CD8-positive, alpha-beta memory T cell (primary cell): ENCODE results near the gene GBA2. TPM values are rescaled to one million over a fixed set of nuclear protein-coding genes. Genes with fewer than 3 reads are reported as not detected.

Source experiments
- CTCF ChIA-PET: fragments of 350-600 bp; sonication (Branson Sonifier 250); formaldehyde crosslinking; loops from one replicate; lab custom pipeline; 2021; ENCODE audit warnings: antibody characterized with exemption; lab: Charles Lee
- POLR2A ChIA-PET: fragments of 350-600 bp; sonication (Branson Sonifier 250); formaldehyde crosslinking; loops from one replicate; lab custom pipeline; 2021; ENCODE audit warnings: antibody characterized with exemption; lab: Charles Lee
- DNase-seq, 5 donors: peaks; one replicate each; pipeline versions ENCODE4 v3.0.0 to v3.0.0-alpha.2; 2020 to 2022; ENCODE audit warnings: mixed read lengths in 1 of 5
- H3K27ac ChIP-seq: one replicate; pipeline ENCODE4 v1.7.0; 2013; ENCODE audit warnings: low read depth, mild to moderate bottlenecking, low read length, moderate library complexity
- H3K27me3 ChIP-seq: 2 replicates; pipeline ENCODE4 v1.7.0; 2013; ENCODE audit warnings: low read length, mild to moderate bottlenecking; ENCODE audit not compliant: insufficient read depth, poor library complexity, severe bottlenecking
- H3K36me3 ChIP-seq: 2 replicates; pipeline ENCODE4 v1.7.0; 2013; ENCODE audit warnings: mild to moderate bottlenecking, low read length, moderate library complexity; ENCODE audit not compliant: insufficient read depth
- H3K4me1 ChIP-seq: 2 replicates; pipeline ENCODE4 v1.7.0; 2013; ENCODE audit warnings: mild to moderate bottlenecking, low read length, moderate library complexity; ENCODE audit not compliant: insufficient read depth
- H3K4me3 ChIP-seq: 2 replicates; pipeline ENCODE4 v1.7.0; 2013; ENCODE audit warnings: mild to moderate bottlenecking, low read length
- H3K9me3 ChIP-seq: 2 replicates; pipeline ENCODE4 v1.7.0; 2013; ENCODE audit warnings: mild to moderate bottlenecking, low read length
- H3K27ac Mint-ChIP-seq, 8 donors: one replicate each; pipeline ENCODE4 v1.8.0; 2020 to 2021; ENCODE audit warnings: mixed read lengths in 8 of 8, mild to moderate bottlenecking in 6 of 8, inconsistent platforms in 3 of 8, moderate library complexity in 3 of 8
- H3K27me3 Mint-ChIP-seq, 2 donors: one replicate each; pipeline ENCODE4 v1.8.0; 2020 to 2021; ENCODE audit warnings: mixed read lengths in 2 of 2, mild to moderate bottlenecking in 1 of 2, moderate library complexity in 1 of 2
- H3K36me3 Mint-ChIP-seq, 3 donors: one replicate each; pipeline ENCODE4 v1.8.0; 2020 to 2021; ENCODE audit warnings: mixed read lengths in 3 of 3, inconsistent platforms in 1 of 3, mild to moderate bottlenecking in 1 of 3
- H3K4me1 Mint-ChIP-seq, 3 donors: one replicate each; pipeline ENCODE4 v1.8.0; 2020 to 2021; ENCODE audit warnings: mixed read lengths in 3 of 3, inconsistent platforms in 1 of 3, mild to moderate bottlenecking in 1 of 3
- H3K4me3 Mint-ChIP-seq, 7 donors: one replicate each; pipeline ENCODE4 v1.8.0; 2020 to 2021; ENCODE audit warnings: mixed read lengths in 7 of 7, mild to moderate bottlenecking in 6 of 7, moderate library complexity in 4 of 7, inconsistent platforms in 2 of 7
- H3K9me3 Mint-ChIP-seq, 5 donors: one replicate each; pipeline ENCODE4 v1.8.0; 2020 to 2022; ENCODE audit warnings: mixed read lengths in 5 of 5, mild to moderate bottlenecking in 3 of 5, moderate library complexity in 2 of 5, inconsistent platforms in 1 of 5
- polyA plus RNA-seq: library from polyadenylated mRNA; unstranded; fragments of 300-500 nt; fragmentation: Illumina TruSeq; gene quantifications from one replicate; pipeline ENCODE4 v1.2.3, GENCODE V29; 2021
- total RNA-seq, 2 experiments: library from RNA; stranded (reverse); gene quantifications; one replicate each; pipeline ENCODE4 v1.2.3, GENCODE V29; 2021

The GBA2 gene
- total and polyA plus RNA-seq, 3 experiments from 2014 or later: 30.7 to 42.0 (median 41.8) TPM

DNA sequence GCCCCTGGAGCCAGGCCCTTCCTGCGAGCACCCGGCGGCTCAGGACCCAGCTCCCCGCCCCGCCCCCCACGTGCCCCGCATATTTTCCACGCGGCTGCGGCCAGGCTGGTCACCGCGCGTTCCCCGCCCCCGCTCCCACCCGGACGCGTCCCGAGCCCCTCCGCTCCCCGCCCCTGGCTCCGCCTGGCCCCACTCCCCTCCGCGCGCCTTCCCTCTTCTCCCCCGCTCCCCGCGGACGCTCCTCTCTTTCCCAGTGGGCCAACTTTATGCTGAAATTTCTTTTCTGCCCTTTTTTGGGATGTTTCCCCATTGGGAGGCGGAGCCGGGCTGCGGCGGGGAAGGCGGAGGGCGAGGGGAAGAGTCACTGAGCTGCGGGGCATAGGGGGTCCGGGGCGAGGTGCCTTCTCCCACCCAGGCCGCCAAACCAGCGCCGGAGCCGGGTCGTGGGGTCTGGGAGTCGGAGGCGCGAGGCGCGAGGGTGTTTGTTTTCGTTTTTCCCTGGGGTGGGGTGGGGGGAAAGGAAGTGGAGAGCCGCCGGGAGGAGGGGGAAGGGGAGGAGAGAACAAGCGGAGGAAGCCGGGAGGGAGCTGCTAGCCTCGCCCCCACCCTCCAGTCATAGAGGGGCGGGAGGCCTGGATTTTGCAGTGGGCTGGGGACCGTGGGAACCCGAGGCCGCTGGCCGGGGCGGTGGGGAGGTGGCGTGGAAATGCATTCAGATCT lies 58.3 kb downstream of the GBA2 start:
- Histone ChIP-seq H3K36me3 (no peaks in the 10 kb centered on the region), H3K9me3 (no peaks in the 10 kb centered on the region), H3K27ac (peak overlapping the region; percentile 51), H3K27me3 (no peaks in the 10 kb centered on the region), H3K4me1 (peaks cover 6% of the 10 kb centered on the region), H3K4me3 (peak overlapping the region; percentile 67)
- Mint-ChIP-seq H3K36me3 (no peaks in the 10 kb centered on the region), H3K9me3 (no peaks in the 10 kb centered on the region), H3K4me3 (peak overlapping the region; percentile 83 to 99 (median 89)), H3K27me3 (no peaks in the 10 kb centered on the region), H3K4me1 (peaks cover 10 to 28% (median 18%) of the 10 kb centered on the region in 3 donors), H3K27ac (peak overlapping the region; percentile 15 to 93 (median 83))
- DNase-seq: peak; percentile 16 to 55 (median 23)
- POLR2A ChIA-PET: interaction anchor here (0.6 to 1.3 kb wide), 5 partner anchors 31 to 97 kb away, joined by 3 to 6 read pairs (median 4); partner anchors contain the start of genes CCDC107, CD72 and RMRP
- CTCF ChIA-PET: interaction anchor here (1.1 to 8.6 kb wide), 9 partner anchors 21 to 86 kb away, joined by 3 to 87 read pairs (median 3); partner anchors contain the start of genes CCDC107, CREB3, RMRP and TESK1

GRCh38 chr9:35690294-35690613 lies 58.8 kb downstream of the GBA2 start:
- ChIA-PET POLR2A (interaction anchor here (0.7 to 1.3 kb wide), 4 partner anchors 31 to 73 kb away, joined by 3 to 6 read pairs (median 4); partner anchors contain the start of genes CCDC107, CD72 and RMRP), CTCF (interaction anchor here (1.5 to 2.6 kb wide), 3 partner anchors 33 to 85 kb away, joined by 3 to 12 read pairs (median 3); partner anchors contain the start of genes CCDC107, RMRP and TESK1)
- no peaks in the 10 kb centered on the region for H3K27me3 ChIP-seq
- Mint-ChIP-seq H3K9me3 (no peaks in the 10 kb centered on the region), H3K36me3 (no peaks in the 10 kb centered on the region), H3K4me1 (peaks cover 10 to 28% (median 18%) of the 10 kb centered on the region in 3 donors), H3K27me3 (no peaks in the 10 kb centered on the region), H3K27ac (peak overlapping the region in 3 of 8 donors; percentile 66 to 94 (median 79)), H3K4me3 (peak overlapping the region; percentile 73 to 97 (median 88))
- no peaks in the 10 kb centered on the region for H3K36me3 ChIP-seq
- H3K4me3 ChIP-seq: peak overlapping the region; percentile 28
- H3K9me3 ChIP-seq: no peaks in the 10 kb centered on the region
- DNase-seq: no peak
- H3K4me1 ChIP-seq: peaks cover 6% of the 10 kb centered on the region
- H3K27ac ChIP-seq: no peak overlapping the region

GRCh38 chr9:35689542-35690293 lies 59.3 kb downstream of the GBA2 start, which contains the start of gene TPM2:
Gene TPM2, minus strand, starts transcription at chr9:35689925. Its CDS starts 108 bp downstream, at chr9:35689817.
- no peaks in the 10 kb centered on the region for H3K27me3 ChIP-seq
- H3K4me1 ChIP-seq: peaks cover 6% of the 10 kb centered on the region
- POLR2A ChIA-PET: interaction anchor here (1.2 to 1.3 kb wide), 3 partner anchors 32 to 72 kb away, joined by 3 to 6 read pairs (median 3); partner anchors contain the start of genes CCDC107, CD72 and RMRP
- H3K27ac Mint-ChIP-seq: peak within 1 kb of the TSS; percentile 15 to 94 (median 71)
- H3K27me3 Mint-ChIP-seq: no peaks in the 10 kb centered on the region
- H3K27ac ChIP-seq: peak within 1 kb of the TSS; percentile 51
- H3K4me3 Mint-ChIP-seq: peak within 1 kb of the TSS; percentile 83 to 99 (median 89)
- no peaks in the 10 kb centered on the region for H3K36me3 ChIP-seq
- H3K4me3 ChIP-seq: peak within 1 kb of the TSS; percentile 67
- no peaks in the 10 kb centered on the region for H3K36me3 Mint-ChIP-seq
- H3K4me1 Mint-ChIP-seq: peaks cover 10 to 28% (median 18%) of the 10 kb centered on the region in 3 donors
- DNase-seq: no peak
- no peaks in the 10 kb centered on the region for H3K9me3 ChIP-seq
- H3K9me3 Mint-ChIP-seq: no peaks in the 10 kb centered on the region
- CTCF ChIA-PET: interaction anchor here (1.5 to 2.6 kb wide), 3 partner anchors 32 to 85 kb away, joined by 3 to 12 read pairs (median 3); partner anchors contain the start of genes CCDC107, RMRP and TESK1

DNA sequence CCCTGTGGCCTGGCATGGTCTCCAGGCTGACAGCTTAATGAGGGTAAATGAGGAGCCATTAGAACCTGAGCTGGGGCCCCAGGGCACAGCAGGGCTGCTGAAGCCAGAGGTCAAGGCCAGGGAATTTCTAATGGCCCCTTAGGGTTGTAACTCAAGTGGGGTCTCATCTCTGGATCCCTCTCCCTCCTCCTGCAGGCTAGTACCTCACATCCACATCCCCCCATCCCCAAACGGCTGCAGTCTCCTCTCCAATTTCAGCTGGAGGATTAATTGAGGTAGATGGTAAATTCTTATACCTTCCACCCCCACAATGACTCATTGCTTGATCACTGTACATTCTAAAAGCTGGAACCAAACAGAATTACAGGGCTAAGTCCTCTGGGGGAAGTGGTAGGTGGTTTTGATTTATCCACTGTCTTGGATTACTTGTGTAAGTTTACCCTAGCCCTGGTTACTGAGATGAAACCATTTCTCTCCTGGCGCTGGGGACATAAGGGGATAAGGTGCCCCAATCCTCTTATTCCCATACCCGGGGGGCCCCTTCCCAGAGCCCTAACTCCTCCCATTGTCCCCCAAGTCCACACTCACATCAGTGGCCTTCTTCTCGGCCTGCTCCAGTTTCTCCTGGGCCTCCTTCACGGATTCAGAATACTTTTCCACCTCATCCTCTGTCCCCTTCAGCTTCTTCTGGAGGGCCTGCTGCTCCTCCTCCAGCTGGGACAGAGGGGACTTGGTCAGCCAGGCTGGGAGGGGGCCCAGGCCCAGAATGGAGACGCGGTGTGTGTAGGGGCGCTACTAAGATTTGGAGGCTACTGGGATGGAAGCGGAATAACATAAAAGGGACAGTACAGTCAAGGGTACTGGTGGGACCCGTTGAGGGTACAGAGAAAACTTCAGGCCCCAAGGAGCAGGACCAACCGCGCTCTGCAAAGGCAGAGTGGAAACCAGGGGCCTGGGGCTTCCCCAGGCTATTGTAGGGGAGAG lies 60.2 kb downstream of the GBA2 start:
- Mint-ChIP-seq H3K27ac (peak overlapping the region in 6 of 8 donors; percentile 2 to 69 (median 57)), H3K9me3 (no peaks in the 10 kb centered on the region), H3K36me3 (peaks cover 0 to 1% (median 0%) of the 10 kb centered on the region in 3 donors), H3K27me3 (no peaks in the 10 kb centered on the region), H3K4me3 (peak overlapping the region; percentile 34 to 90 (median 60)), H3K4me1 (peaks cover 10 to 28% (median 18%) of the 10 kb centered on the region in 3 donors)
- ChIA-PET POLR2A (interaction anchor here (0.6 kb wide), 1 partner anchor 19 kb away, joined by 3 read pairs; no protein-coding TSS in a partner anchor), CTCF (interaction anchor here (0.7 to 1.6 kb wide), 7 partner anchors 25 to 85 kb away, joined by 3 to 8 read pairs (median 4); partner anchors contain the start of genes CCDC107, RMRP and SIT1)
- peaks cover 6% of the 10 kb centered on the region for H3K4me1 ChIP-seq
- no peak for DNase-seq
- H3K27me3 ChIP-seq: no peaks in the 10 kb centered on the region
- no peaks in the 10 kb centered on the region for H3K9me3 ChIP-seq
- H3K36me3 ChIP-seq: no peaks in the 10 kb centered on the region
- no peak overlapping the region for H3K4me3 ChIP-seq
- H3K27ac ChIP-seq: no peak overlapping the region

GRCh38 chr9:35687972-35688557 lies 61.0 kb downstream of the GBA2 start:
- POLR2A ChIA-PET: interaction anchor here (1.0 kb wide), 1 partner anchor 24 kb away, joined by 3 read pairs; no protein-coding TSS in a partner anchor
- Histone ChIP-seq H3K27ac (no peak overlapping the region), H3K36me3 (no peaks in the 10 kb centered on the region), H3K4me3 (no peak overlapping the region), H3K4me1 (peaks cover 6% of the 10 kb centered on the region), H3K9me3 (no peaks in the 10 kb centered on the region), H3K27me3 (no peaks in the 10 kb centered on the region)
- Mint-ChIP-seq H3K4me3 (peak overlapping the region in 2 of 7 donors; percentile 20 to 78), H3K36me3 (peaks cover 0 to 1% (median 0%) of the 10 kb centered on the region in 3 donors), H3K27ac (peak overlapping the region in 5 of 8 donors; percentile 32 to 69 (median 51)), H3K4me1 (peaks cover 10 to 28% (median 18%) of the 10 kb centered on the region in 3 donors), H3K27me3 (no peaks in the 10 kb centered on the region), H3K9me3 (no peaks in the 10 kb centered on the region)
- DNase-seq: no peak
- CTCF ChIA-PET: interaction anchor here (0.7 to 1.6 kb wide), 7 partner anchors 8 to 84 kb away, joined by 3 to 8 read pairs (median 6); partner anchors contain the start of genes CCDC107, RMRP and SIT1

DNA sequence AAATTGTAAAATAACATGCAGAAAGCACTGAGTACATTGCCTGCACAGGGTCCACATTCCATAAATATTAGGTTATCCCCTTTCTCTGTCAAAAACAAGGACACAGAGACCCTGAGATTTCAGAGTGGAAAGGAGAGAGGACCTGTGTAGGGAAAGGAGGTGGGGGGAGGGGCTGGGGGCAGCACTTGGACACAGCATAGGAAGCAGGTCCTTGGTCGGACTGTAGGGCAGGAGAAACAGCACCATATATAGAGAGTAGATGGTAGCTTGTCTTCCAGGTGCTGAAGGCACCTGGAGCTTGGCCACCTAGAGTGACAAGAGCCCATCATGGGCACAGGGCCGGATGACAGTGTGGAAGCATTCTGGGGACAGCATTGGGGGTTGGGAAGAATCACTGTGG lies 61.7 kb downstream of the GBA2 start:
- H3K27ac ChIP-seq: no peak overlapping the region
- Mint-ChIP-seq H3K4me1 (peaks cover 10 to 28% (median 18%) of the 10 kb centered on the region in 3 donors), H3K36me3 (peaks cover 0 to 1% (median 0%) of the 10 kb centered on the region in 3 donors), H3K27me3 (no peaks in the 10 kb centered on the region), H3K9me3 (no peaks in the 10 kb centered on the region), H3K4me3 (peak overlapping the region in 5 of 7 donors; percentile 18 to 74 (median 35)), H3K27ac (peak overlapping the region in 6 of 8 donors; percentile 0 to 96 (median 56))
- POLR2A ChIA-PET: interaction anchor here (1.0 kb wide), 1 partner anchor 23 kb away, joined by 3 read pairs; no protein-coding TSS in a partner anchor
- no peaks in the 10 kb centered on the region for H3K36me3 ChIP-seq
- no peaks in the 10 kb centered on the region for H3K9me3 ChIP-seq
- DNase-seq: no peak
- CTCF ChIA-PET: interaction anchor here (1.0 to 1.6 kb wide), 4 partner anchors 9 to 76 kb away, joined by 3 to 8 read pairs (median 6); partner anchors contain the start of genes CCDC107, RMRP and SIT1
- no peaks in the 10 kb centered on the region for H3K27me3 ChIP-seq
- H3K4me1 ChIP-seq: peaks cover 6% of the 10 kb centered on the region
- no peak overlapping the region for H3K4me3 ChIP-seq
